Kidney glomerular epithelial cell (primary cell): ENCODE data around the gene ARHGEF25.
"Not testable (repeated sequence)": the region's sequence is repeated elsewhere in the genome, so short reads cannot be mapped to it uniquely, and the experiment has no call there.

ENCODE experiments used
- DNase-seq: peaks from one replicate; lab custom pipeline; 2025; lab: John Stamatoyannopoulos, UW

ARHGEF25 gene

DNA sequence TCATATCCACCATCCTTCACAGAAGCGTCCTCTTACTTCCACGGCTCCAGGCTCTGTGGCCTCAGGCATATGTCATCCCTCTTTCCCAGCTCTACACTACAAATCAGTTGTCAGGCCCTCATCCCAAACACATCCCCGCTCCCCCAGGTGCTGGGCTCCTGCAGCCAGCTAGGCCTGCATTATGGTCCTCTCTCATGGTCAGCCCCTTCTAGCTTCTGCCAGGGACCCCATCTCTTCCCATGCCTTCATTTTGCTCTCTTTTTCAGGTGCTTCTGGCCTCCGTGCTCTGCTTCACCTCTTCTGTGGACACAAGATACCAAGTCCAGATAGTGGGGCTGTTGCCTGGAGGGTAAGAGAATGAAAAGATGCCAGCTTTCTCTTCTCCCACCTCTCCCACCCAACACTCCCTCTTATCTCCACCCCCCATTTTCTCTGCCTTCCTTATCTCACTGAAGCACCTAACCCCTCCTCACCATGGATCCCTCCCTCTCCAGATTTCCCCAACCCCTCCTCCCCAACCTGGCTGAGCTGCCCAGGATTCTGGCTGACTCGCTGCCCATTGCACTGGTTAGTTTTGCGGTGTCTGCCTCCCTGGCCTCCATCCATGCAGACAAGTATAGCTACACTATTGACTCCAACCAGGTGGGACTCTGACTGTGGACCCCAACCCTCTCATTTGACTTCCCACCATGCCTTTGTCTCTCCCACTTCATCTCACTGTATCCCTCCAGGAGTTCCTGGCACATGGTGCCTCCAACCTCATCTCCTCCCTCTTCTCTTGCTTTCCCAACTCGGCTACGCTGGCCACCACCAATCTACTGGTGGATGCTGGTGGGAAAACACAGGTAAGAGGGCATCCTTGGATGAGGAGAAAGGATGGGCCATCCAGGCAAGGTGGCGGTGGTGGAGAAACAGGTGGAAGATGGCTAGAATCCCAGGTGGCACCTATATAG is 11.3 kb downstream of the ARHGEF25 start:
- no peak for DNase-seq

GRCh38 chr12:57623385-57623784 is 12.2 kb downstream of the ARHGEF25 start:
- no peak for DNase-seq

DNA sequence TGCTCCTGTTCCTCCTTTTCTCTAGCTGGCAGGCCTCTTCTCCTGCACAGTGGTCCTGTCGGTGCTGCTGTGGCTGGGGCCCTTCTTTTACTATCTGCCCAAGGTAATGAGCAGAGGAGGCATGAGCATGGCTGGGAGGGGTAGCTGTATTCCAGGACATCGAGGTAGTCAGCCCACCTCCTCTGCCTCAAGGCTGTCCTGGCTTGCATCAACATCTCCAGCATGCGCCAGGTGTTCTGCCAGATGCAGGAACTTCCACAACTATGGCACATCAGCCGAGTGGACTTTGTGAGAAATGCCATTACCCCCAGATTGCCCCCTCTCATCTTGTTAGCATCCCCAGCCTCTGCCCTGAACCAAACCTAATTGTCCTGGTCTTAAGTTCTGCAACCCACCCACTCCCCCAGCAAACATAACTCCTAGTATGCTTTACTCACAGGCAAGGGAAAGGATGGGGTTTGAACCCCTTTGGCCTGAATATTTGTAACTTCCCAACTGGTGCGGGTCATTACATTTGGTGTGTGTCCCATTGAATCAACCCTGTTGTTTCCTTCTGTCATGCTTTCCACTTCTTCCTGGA is 12.7 kb downstream of the ARHGEF25 start:
- DNase-seq: no peak

- DNase-seq: no peak
Measured at GRCh38 chr12:57624441-57625220, 13.4 kb downstream of the ARHGEF25 start.

GRCh38 chr12:57625261-57626032 is 14.2 kb downstream of the ARHGEF25 start:
- no peak for DNase-seq

GRCh38 chr12:57626111-57626920 is 15.1 kb downstream of the ARHGEF25 start:
- DNase-seq: no peak

- DNase-seq: no peak
Measured at GRCh38 chr12:57626921-57627445, 15.7 kb downstream of the ARHGEF25 start.

DNA sequence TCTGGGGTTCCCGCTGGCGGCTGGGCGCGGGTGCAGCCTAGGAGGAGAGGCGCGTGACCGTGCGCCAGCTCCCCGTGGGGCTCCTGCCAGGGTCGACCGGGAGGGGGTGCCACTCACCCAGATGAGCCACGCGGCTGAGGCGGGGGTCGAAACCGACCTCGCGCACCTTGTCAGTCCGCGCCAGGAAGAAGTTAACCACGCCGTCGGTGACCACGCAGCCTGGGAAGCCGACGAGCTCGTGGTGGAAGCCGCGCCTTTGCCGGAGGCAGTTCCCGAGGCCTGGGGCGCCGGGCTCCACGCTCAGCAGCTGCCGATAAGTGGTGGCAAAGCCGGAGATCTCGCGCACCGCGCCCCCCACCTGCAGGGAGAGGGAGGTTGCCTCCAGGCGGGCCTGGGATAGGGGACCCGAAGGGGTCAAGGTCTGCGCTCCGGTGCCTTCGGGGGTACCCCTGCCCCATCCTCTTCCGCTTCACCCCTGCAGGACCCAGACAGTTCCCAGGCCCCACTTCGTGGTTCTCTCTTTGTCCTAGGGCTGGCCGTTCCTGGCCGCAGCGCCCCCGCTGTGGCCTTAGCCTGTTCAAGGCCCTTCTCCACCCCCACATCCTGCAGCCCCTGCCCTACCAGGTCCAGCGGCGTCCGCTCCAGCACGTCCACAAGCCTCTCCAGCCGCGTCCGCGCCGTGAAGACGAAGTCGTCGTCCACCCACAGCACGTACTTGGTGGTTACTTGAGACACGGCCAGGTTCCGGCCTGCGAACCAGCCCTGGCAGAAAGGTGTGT is 16.5 kb downstream of the ARHGEF25 start:
- DNase-seq: no peak

- no peak for DNase-seq
Measured at GRCh38 chr12:57628280-57629191, 17.3 kb downstream of the ARHGEF25 start.

DNA sequence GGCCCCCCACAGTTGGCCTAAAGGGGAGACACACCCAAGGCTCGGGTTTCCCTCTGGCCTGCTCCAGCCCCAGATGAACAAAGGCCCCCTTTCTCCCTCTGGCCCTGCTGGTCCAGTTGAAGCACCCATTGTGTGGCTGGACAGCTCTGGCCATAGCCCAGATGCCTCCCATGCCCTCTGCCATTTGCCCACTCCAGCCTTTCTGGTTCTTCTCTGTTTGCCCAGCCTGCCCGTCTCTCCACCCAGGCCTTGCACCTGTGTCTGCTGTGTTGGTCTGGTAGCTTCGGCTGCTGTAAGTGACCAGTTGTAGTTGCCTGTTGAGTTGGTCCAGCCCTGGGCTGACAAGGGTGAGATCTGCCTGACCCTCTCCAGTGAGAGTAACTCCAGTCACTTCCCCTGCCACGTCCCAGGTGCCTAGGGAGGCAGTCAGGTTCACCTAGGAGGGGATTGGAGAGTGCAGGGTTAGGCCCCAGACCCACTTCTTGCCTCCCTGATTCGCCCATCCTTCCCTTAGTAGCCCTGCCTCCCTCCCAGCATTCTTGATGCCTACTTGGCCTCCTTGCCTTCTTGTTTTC is 18.7 kb downstream of the ARHGEF25 start:
- DNase-seq: no peak

DNA sequence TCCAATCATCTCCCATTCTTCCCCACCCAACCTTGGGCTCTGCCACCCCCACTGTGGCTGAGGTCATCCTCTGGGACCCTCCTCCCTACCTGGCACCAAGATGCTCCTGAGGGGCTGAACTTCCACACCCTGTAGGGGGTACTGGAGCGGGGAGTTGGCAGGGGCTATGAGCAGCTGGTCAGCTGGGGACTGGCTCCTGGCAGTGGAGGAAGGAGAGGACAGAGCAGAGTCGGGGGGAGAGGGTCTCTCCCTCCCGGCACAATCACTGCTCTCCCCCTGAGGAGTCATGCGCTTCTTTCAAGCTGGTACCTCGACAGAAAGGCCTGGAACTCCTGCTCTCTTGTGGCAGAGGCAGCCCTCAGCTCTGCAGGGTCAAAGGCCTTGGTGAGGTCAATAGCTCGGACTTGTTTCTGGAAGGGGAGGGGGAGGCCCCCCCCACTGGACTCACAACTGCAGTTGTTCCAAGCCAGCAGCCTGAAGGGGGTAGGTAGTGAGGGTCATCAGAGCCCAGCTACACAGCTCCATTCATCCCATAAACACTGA is 19.7 kb downstream of the ARHGEF25 start:
- DNase-seq: no peak

DNA sequence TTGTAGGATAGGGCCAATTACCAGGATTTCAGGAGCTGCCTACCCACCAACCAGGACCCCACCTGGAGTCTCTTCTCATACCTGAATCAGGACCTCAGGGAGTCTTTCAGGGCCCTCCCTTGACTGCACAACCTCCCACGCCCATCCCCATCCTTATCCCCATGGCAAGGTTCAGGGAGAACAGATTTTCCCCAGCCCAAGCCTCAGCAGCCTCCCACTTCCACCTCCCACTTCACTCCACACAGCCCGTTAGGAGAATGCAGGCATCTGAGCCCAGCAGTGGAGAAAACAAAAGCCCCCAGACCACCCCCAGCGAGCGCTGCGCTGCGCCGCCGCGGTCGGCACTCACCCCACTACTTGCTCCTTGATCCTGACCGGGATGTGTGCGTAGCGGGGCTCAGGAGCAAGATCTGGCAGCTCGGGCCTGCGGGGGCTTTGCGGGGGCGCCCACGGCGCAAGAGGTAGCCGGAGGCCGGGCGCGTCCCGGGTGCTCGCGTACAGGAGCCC is 20.4 kb downstream of the ARHGEF25 start:
- no peak for DNase-seq

DNA sequence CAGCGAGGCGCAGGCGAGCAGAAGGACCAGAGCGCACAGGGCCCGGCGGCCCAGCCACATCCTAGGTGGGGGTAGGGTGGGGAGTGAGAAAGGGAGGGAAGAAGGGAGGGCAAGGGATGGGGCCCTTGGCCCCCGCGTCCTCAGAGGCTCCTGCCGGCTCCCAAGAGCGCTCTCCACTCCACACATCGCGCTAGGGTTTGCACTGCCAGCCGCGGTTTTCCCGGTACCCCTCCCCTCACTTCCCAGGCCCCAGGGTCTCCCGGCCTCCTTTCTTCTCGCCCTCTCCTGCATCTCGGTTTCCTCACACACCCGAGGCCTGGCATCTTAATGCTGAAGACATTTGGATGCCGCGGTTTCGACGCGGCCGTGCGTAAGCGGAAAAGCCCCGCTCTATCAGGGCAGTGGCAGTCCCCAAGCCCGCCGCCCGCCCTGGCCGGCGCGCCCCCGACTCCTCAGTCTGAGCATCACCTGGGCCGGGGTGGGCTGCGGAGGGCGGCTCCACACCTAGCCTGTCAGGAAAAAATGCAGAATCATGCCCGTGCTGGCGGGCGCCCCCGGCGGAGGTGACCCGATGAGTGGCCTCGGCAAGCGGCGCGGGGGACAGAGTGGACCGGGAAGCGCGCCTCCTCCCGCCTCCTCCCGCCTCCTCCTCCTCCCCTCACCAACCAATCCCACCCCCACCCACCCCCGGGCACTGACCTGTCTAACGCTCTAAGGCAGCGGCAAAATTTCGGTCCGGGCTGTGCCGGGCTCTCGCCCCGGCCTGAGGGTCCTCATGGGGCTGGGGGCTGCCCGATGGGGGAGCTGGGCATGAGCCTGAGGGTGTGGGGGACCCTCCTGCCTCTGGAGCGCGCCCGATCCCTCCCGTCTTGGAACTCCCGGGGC is 21.1 kb downstream of the ARHGEF25 start:
- no peak for DNase-seq

GRCh38 chr12:57632958-57633840 is 22.0 kb downstream of the ARHGEF25 start, which contains the start of gene B4GALNT1:
TSS of gene B4GALNT1 (minus strand) at chr12:57633201. CDS start at chr12:57632132, 1,069 bp downstream.
- DNase-seq: no peak

- DNase-seq: not testable (repeated sequence)
Measured at GRCh38 chr12:57636731-57637130, 25.5 kb downstream of the ARHGEF25 start.

DNA sequence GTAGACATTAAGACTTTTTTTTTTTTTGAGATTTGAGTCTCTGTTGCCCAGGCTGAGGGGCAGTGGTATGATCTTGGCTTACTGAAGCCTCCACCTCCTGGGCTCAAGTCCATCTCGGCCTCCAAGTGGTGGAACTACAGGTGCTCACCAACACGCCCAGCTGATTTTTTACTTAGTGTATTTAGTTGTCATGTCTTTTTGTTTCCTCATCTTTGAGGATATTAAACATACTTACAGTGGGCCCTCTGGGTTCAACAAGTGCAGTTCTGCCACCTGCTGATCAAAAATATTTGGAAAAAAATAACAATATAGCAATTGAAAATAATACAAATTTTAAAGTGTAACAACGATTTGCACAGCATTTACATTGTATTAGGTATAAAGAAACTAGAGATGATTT is 26.1 kb downstream of the ARHGEF25 start:
- no peak for DNase-seq
